ENCODE measurements around the gene FEM1B. TPM values are rescaled to one million over a fixed set of nuclear protein-coding genes. Genes with fewer than 3 reads are reported as not detected.

The FEM1B gene
- total RNA-seq, 4 donors from 2014 or later, result 32.9 to 48.5 (median 40.9) TPM

- no peak for TF ChIP-seq CTCF (IDR thresholded peaks at IDR 0.05)
- DNase-seq (ENCODE audit: low spot score), result no peak
- ATAC-seq (ENCODE audit: low FRiP score), result no peak
These were observed 14.7 kb downstream of the FEM1B start for GRCh38 chr15:68292157-68292781.

GRCh38 chr15:68292967-68293366 lies 15.4 kb downstream of the FEM1B start:
- DNase-seq (ENCODE audit: low spot score) (no peak), ATAC-seq (ENCODE audit: low FRiP score) (no peak)
- no peak for TF ChIP-seq CTCF (IDR thresholded peaks at IDR 0.05)

- DNase-seq (ENCODE audit: low spot score) (no peak), ATAC-seq (ENCODE audit: low FRiP score) (peak; percentile 56)
- no peak for TF ChIP-seq CTCF (IDR thresholded peaks at IDR 0.05)
These were observed 17.7 kb downstream of the FEM1B start for GRCh38 chr15:68295014-68295805.

- TF ChIP-seq CTCF (IDR thresholded peaks at IDR 0.05), result no peak
- ATAC-seq (ENCODE audit: low FRiP score) (no peak), DNase-seq (ENCODE audit: low spot score) (no peak)
These were observed 20.8 kb downstream of the FEM1B start for GRCh38 chr15:68298336-68298735.

- no peak for TF ChIP-seq CTCF (IDR thresholded peaks at IDR 0.05)
- DNase-seq (ENCODE audit: low spot score) (no peak), ATAC-seq (ENCODE audit: low FRiP score) (peak; percentile 29)
These were observed 21.4 kb downstream of the FEM1B start for GRCh38 chr15:68298882-68299381.

GRCh38 chr15:68299436-68299835 lies 21.9 kb downstream of the FEM1B start:
- TF ChIP-seq CTCF (IDR thresholded peaks at IDR 0.05), result no peak

More at GRCh38 chr15:68299436-68299835, 21.9 kb downstream of the FEM1B start:
- no peak for DNase-seq (ENCODE audit: low spot score)
- peak; percentile 18 for ATAC-seq (ENCODE audit: low FRiP score)
